Measurements from ENCODE around the gene TSSK3. TPM values are rescaled to one million over a fixed set of nuclear protein-coding genes. Genes with fewer than 3 reads are reported as not detected.
A peak's percentile ranks its signal among the peaks of the same experiment; 100 is the strongest.

Gene TSSK3
- total and polyA plus RNA-seq, 9 of the 15 experiments (the other 6 are each of a cell fraction or from before 2014, with no cell fraction given) = 0.27 to 2.8 (median 1.9) TPM

GRCh38 chr1:32376199-32376598, 13.9 kb downstream of the TSSK3 start:
- H3K4me2 ChIP-seq (ENCODE audit: insufficient read depth, low read length) = no peak overlapping the region
- DNase-seq (ENCODE audit: extremely low read depth in 1 of 4, low spot score in 3 of 4) = no peak
- no peak overlapping the region for H3K27ac ChIP-seq (ENCODE audit: extremely low read depth, low read depth, low read length)
- intact Hi-C loops (cut with micrococcal nuclease) (no loop called here), in situ Hi-C loops (cut with MboI) (no loop called here)
- ChIA-PET POLR2A (interaction anchor here (0.6 to 4.7 kb wide), 8 partner anchors 9 to 40 kb away, joined by 3 to 62 read pairs (median 4); partner anchors contain the start of genes BSDC1 and MARCKSL1), CTCF (ENCODE audit: low intra/inter-chr PET ratio) (no interaction called here)
- H3K36me3 ChIP-seq (ENCODE audit: control insufficient read depth, insufficient read depth, low read length) = peaks cover 96% of the 10 kb centered on the region
- no peaks in the 10 kb centered on the region for H3K9me1 ChIP-seq (ENCODE audit: control insufficient read depth, insufficient read depth, low read length)
- no peaks in the 10 kb centered on the region for H3K4me1 ChIP-seq (replicated peaks in 1 of 2; ENCODE audit: control insufficient read depth in 2 of 2, insufficient read depth in 2 of 2, low read length in 2 of 2)
- no peak for FAIRE-seq
- no peak for TF ChIP-seq GATAD2A (IDR thresholded peaks at IDR 0.05)
- TF ChIP-seq ZNF707 (CRISPR knock-in tag; conservative IDR thresholded peaks at IDR 0.05) = no peak
- no peak for TF ChIP-seq SMARCA4 (IDR thresholded peaks at IDR 0.05)
- no peak for TF ChIP-seq ZNF224 (CRISPR knock-in tag; IDR thresholded peaks at IDR 0.05)
- TF ChIP-seq HNRNPUL1 (IDR thresholded peaks at IDR 0.05; ENCODE audit: low read length) = no peak
- TF ChIP-seq SIN3B (IDR thresholded peaks at IDR 0.05; ENCODE audit: low read depth) = no peak
- TF ChIP-seq RBFOX2 (IDR thresholded peaks at IDR 0.05; ENCODE audit: low read depth, low read length) = peak; percentile 53
- peak; percentile 60 for TF ChIP-seq POLR2G (IDR thresholded peaks at IDR 0.05; ENCODE audit: low read depth, low read length)
- no peak for TF ChIP-seq GABPB1 (CRISPR knock-in tag; IDR thresholded peaks at IDR 0.05)
- no peak for TF ChIP-seq SMARCC2 (IDR thresholded peaks at IDR 0.05; ENCODE audit: low read depth)
- no peak overlapping the region for H2AFZ ChIP-seq (ENCODE audit: low read depth, low read length)
- no peaks in the 10 kb centered on the region for H3K27me3 ChIP-seq (ENCODE audit: control insufficient read depth in 2 of 2, insufficient read depth in 2 of 2, low read length in 2 of 2)
- no peaks in the 10 kb centered on the region for H3K9me3 ChIP-seq (replicated peaks; ENCODE audit: control insufficient read depth, insufficient read depth, low read depth, low read length)
- peak overlapping the region in 1 of 2 experiments; percentile 54; a peak in 1 of 4 replicates for H3K9ac ChIP-seq (ENCODE audit: insufficient read depth in 1 of 2, low read depth in 2 of 2, low read length in 2 of 2)
- no peaks in the 10 kb centered on the region for H3K79me2 ChIP-seq (ENCODE audit: control insufficient read depth, insufficient read depth, low read length)
- ATAC-seq = no peak
- H4K20me1 ChIP-seq (replicated peaks; ENCODE audit: control insufficient read depth, insufficient read depth, low read length) = 0 out of 2 replicates have a peak, but pooled peaks cover 5% of the 10 kb centered on the region
- WGBS (ENCODE audit: insufficient coverage, low coverage, missing lambda C conversion rate) = 93% methylated on average over 11 of the region's 11 CpGs
- no TSS peak for BruUV-seq (replicated peaks)
- no peak overlapping the region for H3K4me3 ChIP-seq
